Hepatocyte (in vitro differentiated cells): ENCODE data around the gene MAP4. TPM values are rescaled to one million over a fixed set of nuclear protein-coding genes. Genes with fewer than 3 reads are reported as not detected.

Source experiments
- DNase-seq: peaks from one replicate; pipeline ENCODE4 v3.0.0-alpha.2; 2016; ENCODE audit warnings: low spot score
- H2AFZ ChIP-seq: fragments of 200-600 bp; sonication (generic); 2 replicates; pipeline ENCODE4 v1.6.0; 2016; ENCODE audit warnings: antibody characterized with exemption, mild to moderate bottlenecking
- H3K27ac ChIP-seq: fragments of 200-600 bp; sonication (generic); 2 replicates; pipeline ENCODE4 v1.5.1; 2016; ENCODE audit warnings: mild to moderate bottlenecking
- H3K27me3 ChIP-seq: fragments of 200-600 bp; sonication (generic); 2 replicates; pipeline ENCODE4 v1.6.1; 2016
- H3K36me3 ChIP-seq: fragments of 200-600 bp; sonication (generic); replicated peaks from 2 replicates; pipeline ENCODE4 v1.5.1; 2016; ENCODE audit warnings: low read depth; ENCODE audit not compliant: insufficient read depth
- H3K4me1 ChIP-seq: fragments of 200-600 bp; sonication (generic); 2 replicates; pipeline ENCODE4 v1.5.1; 2016; ENCODE audit warnings: mild to moderate bottlenecking, moderate library complexity; ENCODE audit not compliant: insufficient read depth
- H3K4me2 ChIP-seq: fragments of 200-600 bp; sonication (generic); 2 replicates; pipeline ENCODE4 v1.6.0; 2016
- H3K4me3 ChIP-seq: fragments of 200-600 bp; sonication (generic); 2 replicates; pipeline ENCODE4 v1.5.1; 2016; ENCODE audit warnings: mild to moderate bottlenecking
- H3K79me2 ChIP-seq: fragments of 200-600 bp; sonication (generic); 2 replicates; pipeline ENCODE4 v1.6.0; 2017; ENCODE audit warnings: mild to moderate bottlenecking
- H3K9me2 ChIP-seq: fragments of 200-600 bp; sonication (generic); replicated peaks from 2 replicates; pipeline ENCODE4 v1.6.0; 2017; ENCODE audit warnings: mild to moderate bottlenecking; ENCODE audit not compliant: insufficient read depth
- H3K9me3 ChIP-seq: fragments of 200-600 bp; sonication (generic); 2 replicates; pipeline ENCODE4 v1.5.1; 2016; ENCODE audit warnings: low read depth, mild to moderate bottlenecking
- H4K20me1 ChIP-seq: fragments of 200-600 bp; sonication (generic); 2 replicates; pipeline ENCODE4 v1.6.0; 2016; ENCODE audit warnings: mild to moderate bottlenecking; ENCODE audit not compliant: insufficient read depth, poor library complexity, severe bottlenecking
- CTCF ChIP-seq: fragments of 200-600 bp; sonication (generic); IDR thresholded peaks from 2 replicates; pipeline ENCODE4 v1.5.1; 2016; ENCODE audit warnings: antibody characterized with exemption, mild to moderate bottlenecking; ENCODE audit not compliant: poor library complexity
- EZH2 ChIP-seq: fragments of 200-600 bp; sonication (generic); IDR thresholded peaks from 2 replicates; pipeline ENCODE4 v1.6.1; 2016; ENCODE audit warnings: antibody characterized with exemption, mild to moderate bottlenecking, borderline replicate concordance
- EZH2phosphoT487 ChIP-seq: fragments of 200-600 bp; sonication (generic); IDR thresholded peaks from one replicate; pipeline ENCODE4 v1.6.1; 2018; ENCODE audit warnings: antibody characterized with exemption, mild to moderate bottlenecking, low read depth, moderate library complexity; ENCODE audit not compliant: unreplicated experiment, severe bottlenecking
- WGBS: methylation state at CpG from one replicate; pipeline ENCODE4 v1.1.6; 2016; ENCODE audit warnings: low lambda C conversion rate; ENCODE audit errors: missing lambda C conversion rate; 5-methylcytosine and 5-hydroxymethylcytosine counted together
- polyA plus RNA-seq: library from polyadenylated mRNA; unstranded; fragments of >200 nt; fragmentation: Nextera tagmentation; extraction: Ambion mirVana; gene quantifications from 2 replicates; pipeline ENCODE4 v1.2.1, GENCODE V29; 2016
- total RNA-seq: library from RNA; depleted of rRNA; stranded (reverse); fragments of >200 nt; gene quantifications from 2 replicates; pipeline ENCODE4 v1.2.3, GENCODE V29; 2014

MAP4 gene
- total and polyA plus RNA-seq, 2 experiments from 2014 or later: 85.5 to 91.3 TPM

- H3K9me3 ChIP-seq: no peaks in the 10 kb centered on the region
- H4K20me1 ChIP-seq: peaks cover 3% of the 10 kb centered on the region
- 97% methylated on average over 31 of the region's 37 CpGs for WGBS
- no peak overlapping the region for H3K4me2 ChIP-seq
- no peak overlapping the region for H3K4me3 ChIP-seq
- no peaks in the 10 kb centered on the region for H3K9me2 ChIP-seq
- no peaks in the 10 kb centered on the region for H3K27me3 ChIP-seq
- H3K4me1 ChIP-seq: no peaks in the 10 kb centered on the region
- no peaks in the 10 kb centered on the region for H3K36me3 ChIP-seq
- DNase-seq: no peak
- no peak overlapping the region for H2AFZ ChIP-seq
- no peak overlapping the region for H3K27ac ChIP-seq
- no peaks in the 10 kb centered on the region for H3K79me2 ChIP-seq
- TF ChIP-seq EZH2: no peak
- no peak for TF ChIP-seq EZH2phosphoT487
- TF ChIP-seq CTCF: no peak
Measured at GRCh38 chr3:47846186-47846879, 169.9 kb downstream of the MAP4 start.

GRCh38 chr3:47841786-47842349, 174.3 kb downstream of the MAP4 start:
- no peaks in the 10 kb centered on the region for H4K20me1 ChIP-seq
- no peak overlapping the region for H3K4me3 ChIP-seq
- H3K9me3 ChIP-seq: no peaks in the 10 kb centered on the region
- no peaks in the 10 kb centered on the region for H3K27me3 ChIP-seq
- H3K27ac ChIP-seq: no peak overlapping the region
- H3K79me2 ChIP-seq: no peaks in the 10 kb centered on the region
- no peaks in the 10 kb centered on the region for H3K4me1 ChIP-seq
- no peaks in the 10 kb centered on the region for H3K9me2 ChIP-seq
- H2AFZ ChIP-seq: no peak overlapping the region
- no peaks in the 10 kb centered on the region for H3K36me3 ChIP-seq
- H3K4me2 ChIP-seq: no peak overlapping the region
- no peak for DNase-seq
- WGBS: 63% methylated on average over 7 of the region's 7 CpGs
- TF ChIP-seq EZH2 (no peak), CTCF (no peak), EZH2phosphoT487 (no peak)

- H3K79me2 ChIP-seq: no peaks in the 10 kb centered on the region
- no peak overlapping the region for H3K4me2 ChIP-seq
- no peak overlapping the region for H2AFZ ChIP-seq
- H4K20me1 ChIP-seq: no peaks in the 10 kb centered on the region
- TF ChIP-seq EZH2phosphoT487: no peak
- no peak for TF ChIP-seq EZH2
- no peak for TF ChIP-seq CTCF
- no peaks in the 10 kb centered on the region for H3K9me3 ChIP-seq
- H3K9me2 ChIP-seq: no peaks in the 10 kb centered on the region
- H3K4me1 ChIP-seq: no peaks in the 10 kb centered on the region
- H3K27me3 ChIP-seq: no peaks in the 10 kb centered on the region
- WGBS: 93% methylated on average over 5 of the region's 5 CpGs
- no peak overlapping the region for H3K27ac ChIP-seq
- no peak overlapping the region for H3K4me3 ChIP-seq
- no peak for DNase-seq
- H3K36me3 ChIP-seq: no peaks in the 10 kb centered on the region
Measured at GRCh38 chr3:47838503-47838902, 177.7 kb downstream of the MAP4 start.
